Measurements from ENCODE around the gene CHMP3. TPM values are rescaled to one million over a fixed set of nuclear protein-coding genes. Genes with fewer than 3 reads are reported as not detected.

Gene CHMP3
- total and polyA plus RNA-seq, 2 donors (not counting 1 experiment from before 2014, with no cell fraction given) = 17.5 to 72.5 TPM

DNA sequence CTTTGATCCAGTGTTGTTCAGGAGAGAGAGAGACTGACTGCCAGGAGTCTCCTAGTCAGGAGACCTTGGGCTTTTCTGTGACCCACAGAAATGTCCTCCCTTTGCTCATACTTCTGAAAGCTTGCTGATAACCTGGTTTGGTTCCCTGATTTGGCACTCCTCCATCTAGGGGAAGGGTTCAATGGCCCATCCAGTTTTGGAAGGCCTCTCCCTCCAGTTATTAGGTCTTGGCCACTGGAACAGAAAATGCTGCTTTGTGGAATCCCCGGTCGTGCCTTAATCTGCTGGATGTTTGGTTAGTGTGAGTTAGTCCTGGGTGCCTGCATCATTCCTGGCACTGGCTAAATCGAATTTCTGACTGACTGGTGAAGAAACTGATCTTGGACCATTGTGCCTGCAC is 86.3 kb downstream of the CHMP3 start:
- POLR2A ChIA-PET = no interaction called here
- 94% methylated on average over 3 of the region's 3 CpGs for WGBS (ENCODE audit: insufficient coverage)
- no peaks in the 10 kb centered on the region for H3K9me3 Mint-ChIP-seq (ENCODE audit: insufficient read depth)

GRCh38 chr2:86476092-86476491 is 87.2 kb downstream of the CHMP3 start:
- no peaks in the 10 kb centered on the region for H3K27me3 Mint-ChIP-seq
- no peaks in the 10 kb centered on the region for H3K9me3 Mint-ChIP-seq (ENCODE audit: insufficient read depth)
- ChIA-PET POLR2A (no interaction called here), CTCF (no interaction called here)
- no peak overlapping the region for H3K27ac Mint-ChIP-seq
- H3K27ac ChIP-seq (ENCODE audit: low read length in 2 of 2) = no peak overlapping the region
- no peak overlapping the region for H3K4me3 ChIP-seq (ENCODE audit: control extremely low read depth in 1 of 5, extremely low read depth in 1 of 5, insufficient read depth in 1 of 5, low read depth in 2 of 5, low read length in 4 of 5)
- peaks cover 32 to 93% of the 10 kb centered on the region in 2 experiments for H3K36me3 ChIP-seq (replicated peaks in 1 of 2; ENCODE audit: control extremely low read depth in 1 of 2, control insufficient read depth in 1 of 2, extremely low read depth in 1 of 2, insufficient read depth in 2 of 2, low read length in 1 of 2)
- peaks cover 4% of the 10 kb centered on the region for H3K79me2 ChIP-seq (ENCODE audit: control insufficient read depth, insufficient read depth, low read length)
- intact Hi-C loops (cut with micrococcal nuclease) = no loop called here
- H3K4me1 ChIP-seq (ENCODE audit: control insufficient read depth in 2 of 2, insufficient read depth in 2 of 2, low read length in 2 of 2) = no peaks in the 10 kb centered on the region
- no peak overlapping the region for H2AFZ ChIP-seq (ENCODE audit: insufficient read depth, low read depth, low read length, poor library complexity, severe bottlenecking)
- H3K4me2 ChIP-seq (replicated peaks; ENCODE audit: low read depth, low read length, poor library complexity, severe bottlenecking) = no peak overlapping the region
- H3K27me3 ChIP-seq (replicated peaks in 1 of 4; ENCODE audit: control extremely low read depth in 1 of 4, control insufficient read depth in 3 of 4, insufficient read depth in 4 of 4, low read length in 3 of 4) = no peaks in the 10 kb centered on the region
- H3K4me3 Mint-ChIP-seq = no peak overlapping the region
- H3K4me1 Mint-ChIP-seq = no peaks in the 10 kb centered on the region
- ATAC-seq (ENCODE audit: low read depth) (no peak), DNase-seq (no peak)
- H3K9me3 ChIP-seq (ENCODE audit: control extremely low read depth in 1 of 3, control insufficient read depth in 2 of 3, insufficient read depth in 1 of 3, low read length in 2 of 3) = no peaks in the 10 kb centered on the region
- no peak overlapping the region for H3K9ac ChIP-seq (ENCODE audit: low read length)
- TF ChIP-seq CTCF (IDR thresholded peaks at IDR 0.05) (no peak), EZH2 (IDR thresholded peaks at IDR 0.05; ENCODE audit: borderline replicate concordance, insufficient read depth, low read depth, low read length, poor library complexity, severe bottlenecking) (no peak)
- no peaks in the 10 kb centered on the region for H4K20me1 ChIP-seq (ENCODE audit: control insufficient read depth, insufficient read depth, low read length, poor library complexity, severe bottlenecking)

More for the DNA sequence above, 86.3 kb downstream of the CHMP3 start:
- Histone ChIP-seq H3K4me2 (replicated peaks; ENCODE audit: low read depth, low read length, poor library complexity, severe bottlenecking) (no peak overlapping the region), H3K27ac (ENCODE audit: low read length in 2 of 2) (no peak overlapping the region), H3K27me3 (replicated peaks in 1 of 4; ENCODE audit: control extremely low read depth in 1 of 4, control insufficient read depth in 3 of 4, insufficient read depth in 4 of 4, low read length in 3 of 4) (no peaks in the 10 kb centered on the region), H3K9ac (ENCODE audit: low read length) (no peak overlapping the region), H3K79me2 (ENCODE audit: control insufficient read depth, insufficient read depth, low read length) (peaks cover 4% of the 10 kb centered on the region), H4K20me1 (ENCODE audit: control insufficient read depth, insufficient read depth, low read length, poor library complexity, severe bottlenecking) (no peaks in the 10 kb centered on the region), H3K4me3 (ENCODE audit: control extremely low read depth in 1 of 5, extremely low read depth in 1 of 5, insufficient read depth in 1 of 5, low read depth in 2 of 5, low read length in 4 of 5) (no peak overlapping the region), H3K4me1 (ENCODE audit: control insufficient read depth in 2 of 2, insufficient read depth in 2 of 2, low read length in 2 of 2) (no peaks in the 10 kb centered on the region), H3K9me3 (ENCODE audit: control extremely low read depth in 1 of 3, control insufficient read depth in 2 of 3, insufficient read depth in 1 of 3, low read length in 2 of 3) (no peaks in the 10 kb centered on the region), H3K36me3 (replicated peaks in 1 of 2; ENCODE audit: control extremely low read depth in 1 of 2, control insufficient read depth in 1 of 2, extremely low read depth in 1 of 2, insufficient read depth in 2 of 2, low read length in 1 of 2) (peaks cover 30 to 94% of the 10 kb centered on the region in 2 experiments), H2AFZ (ENCODE audit: insufficient read depth, low read depth, low read length, poor library complexity, severe bottlenecking) (no peak overlapping the region)
- H3K4me3 Mint-ChIP-seq = no peak overlapping the region
- no peak for ATAC-seq (ENCODE audit: low read depth)
- no peak for DNase-seq
- H3K4me1 Mint-ChIP-seq = no peaks in the 10 kb centered on the region
- TF ChIP-seq CTCF (IDR thresholded peaks at IDR 0.05) (no peak), EZH2 (IDR thresholded peaks at IDR 0.05; ENCODE audit: borderline replicate concordance, insufficient read depth, low read depth, low read length, poor library complexity, severe bottlenecking) (no peak)
- CTCF ChIA-PET = interaction anchor here (1.2 kb wide), 1 partner anchor 256 kb away, joined by 3 read pairs; no protein-coding TSS in a partner anchor
- no peak overlapping the region for H3K27ac Mint-ChIP-seq
- intact Hi-C loops (cut with micrococcal nuclease) = no loop called here
- H3K27me3 Mint-ChIP-seq = no peaks in the 10 kb centered on the region

Measured in B cell (primary cell).